ENCODE data around the gene FXYD6.

The FXYD6 gene

DNA sequence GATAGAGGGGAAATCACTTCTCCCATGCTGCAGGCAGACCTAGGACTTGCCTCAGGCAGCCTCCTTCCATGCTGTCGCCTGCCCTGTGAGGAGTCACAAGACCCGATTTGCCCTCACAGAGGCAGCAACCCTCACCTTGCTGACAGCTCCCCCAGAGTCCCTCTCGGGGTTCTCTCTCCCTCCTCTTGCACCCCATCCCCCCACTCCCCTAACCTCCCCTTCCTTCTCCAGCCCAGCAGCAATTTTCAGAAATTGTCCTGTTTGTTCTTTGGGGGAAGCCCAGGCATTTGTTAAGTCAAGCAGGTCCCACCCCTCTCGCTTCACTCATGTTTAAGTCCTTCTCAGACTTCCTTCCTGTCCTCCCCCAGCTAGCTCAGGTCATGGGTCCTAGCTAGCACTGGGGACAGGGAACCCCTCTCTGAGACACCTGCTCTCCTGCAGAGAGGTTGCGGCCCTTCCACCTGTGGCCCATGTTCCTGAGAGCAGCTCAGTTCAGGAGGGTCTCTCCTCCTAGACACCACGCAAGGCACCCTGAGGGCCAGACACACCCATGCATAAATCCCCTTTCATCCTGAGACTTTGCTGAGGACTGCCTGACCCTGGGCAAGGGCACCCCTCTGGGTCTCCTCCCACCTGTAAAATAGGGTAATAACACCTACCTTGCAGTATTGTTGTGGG lies 45.6 kb downstream of the FXYD6 start:
- H3K27me3 Mint-ChIP-seq, result no peaks in the 10 kb centered on the region
- no peak for DNase-seq (ENCODE audit: low spot score in 2 of 2)
- H3K36me3 Mint-ChIP-seq (ENCODE audit: insufficient read depth), result peaks cover 3% of the 10 kb centered on the region
- no peak for ATAC-seq (replicated peaks; ENCODE audit: extremely low read depth, poor library complexity, severe bottlenecking)
- peak overlapping the region; percentile 80 for H3K27ac Mint-ChIP-seq (ENCODE audit: low read depth)
- peaks cover 45% of the 10 kb centered on the region for H3K4me1 Mint-ChIP-seq
- peak overlapping the region; percentile 45 for H3K4me3 Mint-ChIP-seq
- no peaks in the 10 kb centered on the region for H3K9me3 Mint-ChIP-seq

DNA sequence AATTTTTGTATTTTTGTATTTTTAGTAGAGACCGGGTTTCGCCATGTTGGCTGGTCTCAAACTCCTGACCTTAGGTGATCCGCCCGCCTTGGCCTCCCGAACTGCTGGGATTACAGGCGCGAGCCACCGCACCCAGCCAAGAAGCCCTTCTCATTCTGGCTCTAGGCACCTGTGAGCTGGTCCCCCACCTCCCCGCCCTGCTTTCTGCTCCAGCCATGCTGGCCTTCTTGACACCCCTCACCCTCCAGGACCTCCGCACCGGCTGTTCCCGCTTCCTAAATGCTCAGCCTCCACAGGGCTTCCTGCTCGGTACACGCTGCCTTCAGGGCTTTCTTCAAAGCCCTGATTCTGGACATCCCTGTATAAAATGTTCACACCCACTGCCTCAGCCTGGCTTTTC lies 46.4 kb downstream of the FXYD6 start:
- H3K27me3 Mint-ChIP-seq, result no peaks in the 10 kb centered on the region
- H3K4me1 Mint-ChIP-seq, result peaks cover 52% of the 10 kb centered on the region
- no peak for ATAC-seq (replicated peaks; ENCODE audit: extremely low read depth, poor library complexity, severe bottlenecking)
- H3K36me3 Mint-ChIP-seq (ENCODE audit: insufficient read depth), result peaks cover 3% of the 10 kb centered on the region
- DNase-seq (ENCODE audit: low spot score in 2 of 2), result no peak
- H3K27ac Mint-ChIP-seq (ENCODE audit: low read depth), result peak overlapping the region; percentile 80
- H3K9me3 Mint-ChIP-seq, result no peaks in the 10 kb centered on the region
- H3K4me3 Mint-ChIP-seq, result peak overlapping the region; percentile 45

DNA sequence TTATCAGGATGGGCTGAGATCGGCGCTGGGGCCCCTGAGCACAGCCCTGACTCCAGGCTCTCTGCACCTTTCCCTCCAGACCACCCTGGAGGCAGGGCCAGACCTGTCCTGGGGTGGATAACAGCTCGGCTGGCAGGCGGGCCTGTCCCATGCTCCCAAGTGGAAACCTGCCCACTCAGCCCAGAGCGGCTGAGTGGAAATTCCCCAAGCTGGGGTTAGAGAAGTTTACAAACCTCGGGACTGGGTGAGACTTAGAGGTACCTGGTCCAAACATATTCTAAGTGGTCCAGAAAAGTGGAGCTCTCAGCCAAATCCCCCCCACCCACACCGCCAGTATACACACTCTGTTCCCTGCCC lies 47.1 kb downstream of the FXYD6 start:
- peak overlapping the region; percentile 45 for H3K4me3 Mint-ChIP-seq
- no peaks in the 10 kb centered on the region for H3K9me3 Mint-ChIP-seq
- no peak for ATAC-seq (replicated peaks; ENCODE audit: extremely low read depth, poor library complexity, severe bottlenecking)
- peaks cover 3% of the 10 kb centered on the region for H3K36me3 Mint-ChIP-seq (ENCODE audit: insufficient read depth)
- no peak for DNase-seq (ENCODE audit: low spot score in 2 of 2)
- H3K27ac Mint-ChIP-seq (ENCODE audit: low read depth), result peak overlapping the region; percentile 89
- H3K4me1 Mint-ChIP-seq, result peaks cover 56% of the 10 kb centered on the region
- H3K27me3 Mint-ChIP-seq, result no peaks in the 10 kb centered on the region

DNA sequence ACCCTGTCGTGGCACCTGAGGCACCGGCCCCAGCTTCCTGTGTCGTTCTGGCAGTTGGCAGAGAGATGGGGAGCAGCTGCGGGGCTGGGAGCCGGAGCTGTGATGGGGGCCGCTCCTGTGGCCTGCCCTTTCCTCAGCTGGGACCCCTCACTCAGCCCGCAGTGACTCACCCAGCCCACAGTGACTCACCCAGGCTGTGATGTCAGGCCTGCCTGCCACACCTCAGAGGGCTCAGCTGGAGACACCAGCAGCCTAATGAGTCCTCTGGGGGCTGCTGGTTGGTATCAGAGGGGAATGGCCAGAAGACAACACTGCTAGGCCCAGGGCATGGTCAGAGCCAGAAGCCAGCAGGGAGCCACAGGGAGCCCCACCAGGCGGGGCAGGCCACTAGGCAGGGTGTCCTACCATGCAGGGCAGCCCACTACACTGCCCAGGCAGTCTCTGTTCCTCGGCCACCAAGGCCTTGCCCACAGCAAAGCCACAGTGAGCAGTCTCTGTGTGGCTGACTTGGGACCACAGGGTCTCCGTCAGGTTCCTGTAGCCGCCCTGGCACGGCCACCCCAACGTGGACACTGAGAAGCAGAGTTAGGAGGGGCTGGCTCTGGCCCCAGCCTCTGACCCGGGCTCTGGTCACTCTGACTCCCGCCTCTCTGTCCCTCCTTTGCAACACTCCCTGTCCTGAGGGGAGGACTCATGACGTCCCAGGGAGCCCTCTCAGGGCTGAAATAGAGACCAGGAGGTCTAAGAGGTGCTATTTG lies 47.7 kb downstream of the FXYD6 start:
- ATAC-seq (replicated peaks; ENCODE audit: extremely low read depth, poor library complexity, severe bottlenecking), result peak; percentile 96
- Mint-ChIP-seq H3K36me3 (ENCODE audit: insufficient read depth) (peaks cover 3% of the 10 kb centered on the region), H3K27me3 (no peaks in the 10 kb centered on the region), H3K9me3 (no peaks in the 10 kb centered on the region), H3K27ac (ENCODE audit: low read depth) (peak overlapping the region; percentile 89), H3K4me3 (peak overlapping the region; percentile 62), H3K4me1 (peaks cover 62% of the 10 kb centered on the region)
- peak; percentile 52 to 73 for DNase-seq (ENCODE audit: low spot score in 2 of 2)

DNA sequence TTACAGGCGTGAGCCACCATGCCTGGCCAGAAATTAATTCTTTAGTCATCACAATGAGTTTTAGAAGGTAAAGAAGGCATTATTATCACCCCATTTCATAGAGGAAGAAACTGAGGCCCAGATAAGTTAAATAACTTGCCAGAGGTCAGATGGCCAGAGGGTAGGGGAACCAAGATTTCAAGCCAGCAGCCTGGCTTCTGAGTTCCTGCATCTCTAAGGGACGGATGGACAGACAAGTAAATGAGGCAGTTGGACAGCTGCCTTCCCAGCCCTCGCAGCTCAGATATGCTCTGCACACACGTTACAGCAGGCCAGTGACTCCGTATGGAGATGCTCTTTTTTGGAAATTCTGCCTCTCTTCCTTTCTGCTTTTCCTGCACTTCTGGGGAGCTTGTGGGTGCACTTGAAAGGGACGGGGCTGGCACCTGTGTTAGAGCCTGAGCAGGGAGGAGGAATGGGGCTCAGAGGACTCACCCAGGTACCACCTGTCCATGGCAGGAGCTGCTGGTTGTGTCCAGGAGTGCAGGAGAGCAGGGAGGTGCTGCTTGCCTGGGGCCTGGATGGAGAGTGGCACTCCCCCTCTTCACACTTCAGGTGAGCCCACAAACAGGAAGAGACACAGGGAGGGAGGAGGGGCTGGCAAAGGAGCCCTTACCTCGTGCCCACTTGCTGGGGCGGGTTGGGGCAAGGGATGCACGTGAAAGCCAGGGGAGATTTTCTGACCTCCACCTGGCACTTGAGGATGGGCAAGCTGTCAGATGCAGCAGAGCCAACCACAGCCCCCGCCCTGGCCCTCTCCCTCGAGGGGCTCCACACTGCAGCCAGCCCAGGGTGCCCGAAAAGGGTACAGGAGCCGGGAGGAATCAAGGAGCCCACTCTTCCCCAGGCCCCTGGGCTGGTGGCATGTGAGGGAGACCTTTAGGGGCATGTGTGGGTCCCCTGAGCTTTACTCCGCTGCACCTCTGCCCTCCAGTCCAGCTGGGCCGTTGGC lies 48.6 kb downstream of the FXYD6 start:
- H3K9me3 Mint-ChIP-seq, result no peaks in the 10 kb centered on the region
- H3K4me3 Mint-ChIP-seq, result peak overlapping the region; percentile 63
- DNase-seq (ENCODE audit: low spot score in 2 of 2) (no peak), ATAC-seq (replicated peaks; ENCODE audit: extremely low read depth, poor library complexity, severe bottlenecking) (peak; percentile 56)
- H3K27me3 Mint-ChIP-seq, result no peaks in the 10 kb centered on the region
- H3K36me3 Mint-ChIP-seq (ENCODE audit: insufficient read depth), result peaks cover 3% of the 10 kb centered on the region
- H3K4me1 Mint-ChIP-seq, result peaks cover 68% of the 10 kb centered on the region
- peak overlapping the region; percentile 89 for H3K27ac Mint-ChIP-seq (ENCODE audit: low read depth)

DNA sequence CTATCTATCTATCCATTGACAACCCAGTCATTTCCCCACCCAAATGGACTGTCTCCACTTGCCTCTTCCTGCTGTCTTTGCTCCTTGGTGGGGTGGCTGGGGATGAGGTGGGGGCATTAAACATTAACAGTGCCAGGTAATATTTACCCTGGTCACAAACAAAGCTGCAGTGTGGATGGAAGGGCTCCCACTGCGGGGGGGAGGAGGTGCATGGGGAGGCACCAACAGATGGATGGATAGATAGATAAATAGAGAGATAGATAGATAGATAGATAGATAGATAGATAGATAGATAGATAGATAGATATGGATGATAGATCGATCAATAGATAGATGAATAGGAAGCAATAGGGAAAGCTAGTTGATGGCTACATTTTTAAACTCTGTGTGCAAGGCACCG lies 49.6 kb downstream of the FXYD6 start:
- H3K36me3 Mint-ChIP-seq (ENCODE audit: insufficient read depth), result peaks cover 4% of the 10 kb centered on the region
- ATAC-seq (replicated peaks; ENCODE audit: extremely low read depth, poor library complexity, severe bottlenecking) (no peak), DNase-seq (ENCODE audit: low spot score in 2 of 2) (no peak)
- H3K4me1 Mint-ChIP-seq, result peaks cover 67% of the 10 kb centered on the region
- no peaks in the 10 kb centered on the region for H3K9me3 Mint-ChIP-seq
- H3K27ac Mint-ChIP-seq (ENCODE audit: low read depth), result peak overlapping the region; percentile 84
- no peaks in the 10 kb centered on the region for H3K27me3 Mint-ChIP-seq
- peak overlapping the region; percentile 63 for H3K4me3 Mint-ChIP-seq

DNA sequence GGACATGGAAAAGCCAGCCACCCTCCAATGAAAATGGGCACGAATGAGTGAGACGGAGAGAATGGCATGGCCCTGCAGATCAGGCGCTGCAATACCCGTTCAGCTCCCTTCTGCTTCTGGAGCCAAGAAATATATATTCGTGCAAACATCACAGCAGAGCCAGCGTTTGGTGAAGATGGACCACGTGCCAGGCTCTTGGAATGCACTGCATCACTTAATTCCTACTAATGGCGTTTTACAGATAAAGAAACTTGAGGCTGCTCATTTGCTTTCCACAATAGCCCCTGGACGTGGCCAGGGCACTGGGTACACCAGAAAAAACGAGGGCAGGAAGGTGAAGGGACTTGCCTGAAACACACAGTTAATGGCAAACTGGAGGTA lies 50.3 kb downstream of the FXYD6 start:
- H3K4me1 Mint-ChIP-seq, result peaks cover 65% of the 10 kb centered on the region
- H3K9me3 Mint-ChIP-seq, result no peaks in the 10 kb centered on the region
- ATAC-seq (replicated peaks; ENCODE audit: extremely low read depth, poor library complexity, severe bottlenecking) (no peak), DNase-seq (ENCODE audit: low spot score in 2 of 2) (no peak)
- H3K4me3 Mint-ChIP-seq, result peak overlapping the region; percentile 7
- H3K27ac Mint-ChIP-seq (ENCODE audit: low read depth), result no peak overlapping the region
- no peaks in the 10 kb centered on the region for H3K27me3 Mint-ChIP-seq
- H3K36me3 Mint-ChIP-seq (ENCODE audit: insufficient read depth), result peaks cover 4% of the 10 kb centered on the region

DNA sequence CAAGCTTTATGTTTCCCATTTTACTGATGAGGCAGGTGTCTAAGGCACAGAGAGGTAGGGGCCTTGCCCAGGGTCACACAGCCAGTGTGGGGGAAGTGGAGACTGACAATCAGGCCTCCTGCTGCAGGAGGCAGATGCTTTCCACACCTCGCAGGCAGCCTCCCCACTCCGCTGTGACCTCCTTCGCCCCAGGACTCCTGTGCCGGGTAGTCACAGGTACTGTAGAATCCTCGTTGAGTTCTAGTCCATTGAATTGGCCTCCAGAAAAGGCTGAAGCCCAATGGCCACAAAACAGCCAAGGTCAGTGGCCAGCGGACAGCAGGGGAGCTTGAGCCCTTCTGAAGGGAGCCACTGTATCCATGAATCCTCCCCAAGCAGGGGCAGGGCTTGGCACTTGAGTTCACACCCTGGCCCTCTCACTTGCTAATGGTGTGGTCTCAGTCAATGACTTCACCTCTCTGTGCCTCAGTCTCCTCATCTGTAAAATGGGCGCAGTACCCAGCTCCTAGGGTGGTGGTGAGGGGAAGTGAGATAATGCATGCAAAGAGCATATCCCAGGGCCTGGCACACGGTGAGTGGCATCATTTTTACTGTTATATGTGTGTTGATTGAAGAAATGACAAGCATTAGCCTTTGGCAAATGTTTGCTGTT lies 50.8 kb downstream of the FXYD6 start:
- ATAC-seq (replicated peaks; ENCODE audit: extremely low read depth, poor library complexity, severe bottlenecking), result no peak
- Mint-ChIP-seq H3K9me3 (no peaks in the 10 kb centered on the region), H3K27me3 (no peaks in the 10 kb centered on the region), H3K27ac (ENCODE audit: low read depth) (no peak overlapping the region), H3K4me3 (peak overlapping the region; percentile 7), H3K4me1 (peaks cover 60% of the 10 kb centered on the region), H3K36me3 (ENCODE audit: insufficient read depth) (peaks cover 4% of the 10 kb centered on the region)
- no peak for DNase-seq (ENCODE audit: low spot score in 2 of 2)

DNA sequence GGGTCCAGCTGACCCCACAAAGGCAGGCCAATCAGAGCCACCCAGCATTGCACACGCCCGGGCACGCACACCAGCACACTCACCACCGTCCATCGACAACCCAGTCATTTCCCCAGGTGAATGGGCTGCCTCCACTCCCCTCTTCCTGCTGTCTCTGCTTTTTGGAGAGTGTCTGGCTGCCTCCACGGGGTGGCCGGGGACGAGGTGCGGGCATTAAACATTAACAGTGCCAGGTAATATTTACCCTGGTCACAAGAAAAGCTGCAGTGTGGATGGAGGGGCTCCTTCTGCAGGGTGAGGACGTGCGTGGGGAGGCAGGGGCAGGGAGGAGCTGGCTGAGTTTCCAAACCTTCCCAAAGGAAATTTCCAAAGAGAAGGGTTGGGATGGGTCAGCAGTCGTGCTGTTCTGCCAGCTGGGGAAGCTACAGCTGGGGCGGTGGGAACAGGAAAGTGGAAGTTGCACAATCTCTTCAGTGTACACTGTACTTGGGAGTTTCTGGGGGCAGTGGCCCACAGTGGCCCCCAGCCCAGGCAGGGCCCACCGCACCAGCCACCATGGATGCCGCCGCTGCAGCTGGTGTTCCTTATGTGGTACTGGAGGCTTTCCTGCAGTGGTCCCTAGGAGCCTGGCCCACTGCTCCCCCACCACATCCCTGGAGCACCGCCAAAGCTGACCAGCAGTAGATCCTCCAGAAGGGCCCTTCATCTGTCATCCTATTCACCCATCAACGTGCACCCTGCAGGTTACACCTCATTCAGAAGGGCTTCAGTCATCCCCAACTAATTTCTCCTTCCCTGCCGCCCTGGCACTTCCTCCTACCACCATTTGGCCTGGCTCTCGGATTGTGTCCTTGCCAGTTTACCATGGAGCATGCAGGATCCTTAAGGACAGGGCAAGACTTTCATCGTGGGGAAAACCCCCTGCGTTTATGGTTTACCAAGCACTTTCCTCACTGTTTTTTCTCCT lies 51.6 kb downstream of the FXYD6 start, which contains the start of gene FXYD2:
Gene FXYD2, minus strand, starts transcription at position 174 of the 967 bp plus-strand sequence. Its CDS starts 66 bp downstream, at position 108.
- no peaks in the 10 kb centered on the region for H3K27me3 Mint-ChIP-seq
- H3K4me1 Mint-ChIP-seq, result peaks cover 53% of the 10 kb centered on the region
- peak within 1 kb of the TSS; percentile 18 for H3K4me3 Mint-ChIP-seq

DNA sequence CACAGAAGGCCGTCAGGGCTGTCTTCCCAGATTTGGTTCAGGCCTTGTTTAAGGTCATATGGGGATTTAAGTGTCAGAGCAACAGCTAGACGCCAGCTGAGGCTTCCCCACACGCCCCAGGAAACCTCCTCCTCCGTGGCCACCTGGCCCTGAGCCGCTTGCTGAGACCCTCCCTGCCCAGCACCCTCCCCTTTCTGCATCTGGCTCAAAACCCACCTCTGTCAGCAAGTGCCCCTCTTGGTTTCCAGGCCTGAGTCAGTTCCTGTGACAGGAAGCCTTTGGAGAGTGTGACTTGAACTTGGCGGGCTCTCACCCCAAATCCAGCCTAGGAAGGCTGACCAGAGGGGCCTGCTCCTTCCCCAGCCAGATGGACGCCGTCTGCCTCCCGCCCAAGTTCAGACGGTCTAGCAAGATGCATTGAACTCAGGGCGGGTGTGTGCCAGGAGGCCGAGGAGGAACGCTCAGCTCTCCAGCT lies 52.5 kb downstream of the FXYD6 start:
- DNase-seq (ENCODE audit: low spot score in 2 of 2) (no peak), ATAC-seq (replicated peaks; ENCODE audit: extremely low read depth, poor library complexity, severe bottlenecking) (no peak)
- H3K4me1 Mint-ChIP-seq, result peaks cover 53% of the 10 kb centered on the region
- H3K27ac Mint-ChIP-seq (ENCODE audit: low read depth), result peak overlapping the region; percentile 61
- H3K4me3 Mint-ChIP-seq, result peak overlapping the region; percentile 18
- no peaks in the 10 kb centered on the region for H3K9me3 Mint-ChIP-seq
- H3K36me3 Mint-ChIP-seq (ENCODE audit: insufficient read depth), result peaks cover 4% of the 10 kb centered on the region
- no peaks in the 10 kb centered on the region for H3K27me3 Mint-ChIP-seq

More for the DNA sequence above, 51.6 kb downstream of the FXYD6 start, which contains the start of gene FXYD2:
- ATAC-seq (replicated peaks; ENCODE audit: extremely low read depth, poor library complexity, severe bottlenecking) (no peak), DNase-seq (ENCODE audit: low spot score in 2 of 2) (no peak)
- H3K27ac Mint-ChIP-seq (ENCODE audit: low read depth), result peak within 1 kb of the TSS; percentile 61
- no peaks in the 10 kb centered on the region for H3K9me3 Mint-ChIP-seq
- peaks cover 4% of the 10 kb centered on the region for H3K36me3 Mint-ChIP-seq (ENCODE audit: insufficient read depth)

DNA sequence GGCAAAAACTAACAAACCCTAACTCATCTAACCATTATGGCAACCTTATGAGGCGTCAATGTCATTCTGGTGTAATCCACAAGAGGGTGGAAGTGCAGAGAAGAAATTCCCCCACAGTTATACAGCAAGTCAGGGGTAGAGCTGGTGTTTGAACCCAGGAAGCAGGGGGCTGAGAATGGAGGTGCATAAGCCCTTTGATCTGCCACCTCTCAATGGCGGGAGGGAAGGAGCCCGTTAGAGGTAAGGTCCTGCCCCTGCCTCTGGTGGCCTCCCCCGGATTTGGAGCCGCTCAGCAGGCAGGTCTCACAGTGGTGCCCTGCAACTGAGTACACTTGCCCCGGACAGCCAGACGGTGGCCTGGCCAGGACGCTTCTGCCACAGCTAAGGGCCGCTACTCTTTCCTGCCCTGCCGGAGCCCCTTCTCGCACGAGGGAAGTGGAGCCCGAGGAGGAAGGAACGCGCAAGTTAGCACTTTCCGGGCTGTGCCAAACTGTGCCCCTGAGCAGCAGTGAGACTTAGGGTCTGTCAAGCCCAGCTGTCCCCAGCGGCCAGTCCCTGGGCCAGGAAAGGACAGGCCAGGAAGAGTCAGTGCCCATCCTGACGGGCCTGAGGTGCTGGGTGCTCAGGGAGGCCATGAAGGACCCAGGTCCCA lies 53.0 kb downstream of the FXYD6 start:
- Mint-ChIP-seq H3K27ac (ENCODE audit: low read depth) (peak overlapping the region; percentile 61), H3K9me3 (no peaks in the 10 kb centered on the region)
- no peak for DNase-seq (ENCODE audit: low spot score in 2 of 2)

More for the DNA sequence above, 53.0 kb downstream of the FXYD6 start:
- peaks cover 48% of the 10 kb centered on the region for H3K4me1 Mint-ChIP-seq
- H3K36me3 Mint-ChIP-seq (ENCODE audit: insufficient read depth), result peaks cover 4% of the 10 kb centered on the region
- H3K27me3 Mint-ChIP-seq, result no peaks in the 10 kb centered on the region
- ATAC-seq (replicated peaks; ENCODE audit: extremely low read depth, poor library complexity, severe bottlenecking), result no peak
- H3K4me3 Mint-ChIP-seq, result no peak overlapping the region
